HL-60 (cell line): ENCODE measurements around the gene TSTD2.

Experiments
- DNase-seq, 2 experiments: peaks; one replicate each; pipeline ENCODE4 v3.0.0-alpha.2; 2010 to 2020; ENCODE audit warnings: low read depth in 1 of 2, low spot score in 1 of 2
- H3K27ac ChIP-seq: fragments of 250-450 bp; sonication (Bioruptor Pico); replicated peaks from 2 replicates; pipeline ENCODE4 v1.5.1; 2020; ENCODE audit warnings: mild to moderate bottlenecking, moderate library complexity
- H3K27me3 ChIP-seq: fragments of 250-450 bp; sonication (Bioruptor Pico); 2 replicates; pipeline ENCODE4 v1.5.1; 2021; ENCODE audit warnings: mild to moderate bottlenecking, moderate library complexity; ENCODE audit not compliant: insufficient read depth, poor library complexity, severe bottlenecking
- H3K4me3 ChIP-seq: replicated peaks from 2 replicates; pipeline ENCODE4 v1.5.1; 2011; ENCODE audit warnings: mild to moderate bottlenecking, control low read depth, low read length; ENCODE audit not compliant: insufficient read depth
- GABPA ChIP-seq: IDR thresholded peaks from 2 replicates; pipeline ENCODE4 v1.6.1; 2012; ENCODE audit warnings: low read depth
- POLR2AphosphoS5 ChIP-seq: IDR thresholded peaks from 2 replicates; pipeline ENCODE4 v1.6.1; 2012; ENCODE audit warnings: low read depth
- SPI1 ChIP-seq: IDR thresholded peaks from 2 replicates; pipeline ENCODE4 v1.6.1; 2012; ENCODE audit warnings: low read depth, mild to moderate bottlenecking, borderline replicate concordance
- TF ChIP-seq, protein P1 (sequence below): IDR thresholded peaks from 2 replicates; pipeline ENCODE4 v1.6.1; 2012; ENCODE audit warnings: low read depth; ENCODE audit not compliant: insufficient replicate concordance
- TF ChIP-seq, protein P2 (sequence below): IDR thresholded peaks from one replicate; pipeline ENCODE4 v1.5.1; 2011; ENCODE audit warnings: low read length, control low read depth, inconsistent platforms; ENCODE audit not compliant: insufficient read depth

TSTD2 gene

GRCh38 chr9:97560851-97561250, 72.3 kb downstream of the TSTD2 start:
- no peak overlapping the region for H3K27ac ChIP-seq
- no peak for DNase-seq
- TF ChIP-seq, protein P1, sequence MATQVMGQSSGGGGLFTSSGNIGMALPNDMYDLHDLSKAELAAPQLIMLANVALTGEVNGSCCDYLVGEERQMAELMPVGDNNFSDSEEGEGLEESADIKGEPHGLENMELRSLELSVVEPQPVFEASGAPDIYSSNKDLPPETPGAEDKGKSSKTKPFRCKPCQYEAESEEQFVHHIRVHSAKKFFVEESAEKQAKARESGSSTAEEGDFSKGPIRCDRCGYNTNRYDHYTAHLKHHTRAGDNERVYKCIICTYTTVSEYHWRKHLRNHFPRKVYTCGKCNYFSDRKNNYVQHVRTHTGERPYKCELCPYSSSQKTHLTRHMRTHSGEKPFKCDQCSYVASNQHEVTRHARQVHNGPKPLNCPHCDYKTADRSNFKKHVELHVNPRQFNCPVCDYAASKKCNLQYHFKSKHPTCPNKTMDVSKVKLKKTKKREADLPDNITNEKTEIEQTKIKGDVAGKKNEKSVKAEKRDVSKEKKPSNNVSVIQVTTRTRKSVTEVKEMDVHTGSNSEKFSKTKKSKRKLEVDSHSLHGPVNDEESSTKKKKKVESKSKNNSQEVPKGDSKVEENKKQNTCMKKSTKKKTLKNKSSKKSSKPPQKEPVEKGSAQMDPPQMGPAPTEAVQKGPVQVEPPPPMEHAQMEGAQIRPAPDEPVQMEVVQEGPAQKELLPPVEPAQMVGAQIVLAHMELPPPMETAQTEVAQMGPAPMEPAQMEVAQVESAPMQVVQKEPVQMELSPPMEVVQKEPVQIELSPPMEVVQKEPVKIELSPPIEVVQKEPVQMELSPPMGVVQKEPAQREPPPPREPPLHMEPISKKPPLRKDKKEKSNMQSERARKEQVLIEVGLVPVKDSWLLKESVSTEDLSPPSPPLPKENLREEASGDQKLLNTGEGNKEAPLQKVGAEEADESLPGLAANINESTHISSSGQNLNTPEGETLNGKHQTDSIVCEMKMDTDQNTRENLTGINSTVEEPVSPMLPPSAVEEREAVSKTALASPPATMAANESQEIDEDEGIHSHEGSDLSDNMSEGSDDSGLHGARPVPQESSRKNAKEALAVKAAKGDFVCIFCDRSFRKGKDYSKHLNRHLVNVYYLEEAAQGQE, result no peak
- TF ChIP-seq, protein P2, sequence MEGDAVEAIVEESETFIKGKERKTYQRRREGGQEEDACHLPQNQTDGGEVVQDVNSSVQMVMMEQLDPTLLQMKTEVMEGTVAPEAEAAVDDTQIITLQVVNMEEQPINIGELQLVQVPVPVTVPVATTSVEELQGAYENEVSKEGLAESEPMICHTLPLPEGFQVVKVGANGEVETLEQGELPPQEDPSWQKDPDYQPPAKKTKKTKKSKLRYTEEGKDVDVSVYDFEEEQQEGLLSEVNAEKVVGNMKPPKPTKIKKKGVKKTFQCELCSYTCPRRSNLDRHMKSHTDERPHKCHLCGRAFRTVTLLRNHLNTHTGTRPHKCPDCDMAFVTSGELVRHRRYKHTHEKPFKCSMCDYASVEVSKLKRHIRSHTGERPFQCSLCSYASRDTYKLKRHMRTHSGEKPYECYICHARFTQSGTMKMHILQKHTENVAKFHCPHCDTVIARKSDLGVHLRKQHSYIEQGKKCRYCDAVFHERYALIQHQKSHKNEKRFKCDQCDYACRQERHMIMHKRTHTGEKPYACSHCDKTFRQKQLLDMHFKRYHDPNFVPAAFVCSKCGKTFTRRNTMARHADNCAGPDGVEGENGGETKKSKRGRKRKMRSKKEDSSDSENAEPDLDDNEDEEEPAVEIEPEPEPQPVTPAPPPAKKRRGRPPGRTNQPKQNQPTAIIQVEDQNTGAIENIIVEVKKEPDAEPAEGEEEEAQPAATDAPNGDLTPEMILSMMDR, result no peak
- TF ChIP-seq POLR2AphosphoS5, result no peak
- TF ChIP-seq GABPA, result no peak
- no peak for TF ChIP-seq SPI1

GRCh38 chr9:97560154-97560553, 73.0 kb downstream of the TSTD2 start:
- H3K27me3 ChIP-seq, result no peaks in the 10 kb centered on the region
- TF ChIP-seq GABPA, result no peak
- TF ChIP-seq, protein P1, result no peak
- no peak for TF ChIP-seq SPI1
- no peak for TF ChIP-seq POLR2AphosphoS5
- TF ChIP-seq, protein P2, result no peak
- DNase-seq, result no peak
- no peak overlapping the region for H3K4me3 ChIP-seq
- H3K27ac ChIP-seq, result no peak overlapping the region

More at GRCh38 chr9:97560851-97561250, 72.3 kb downstream of the TSTD2 start:
- Histone ChIP-seq H3K27me3 (no peaks in the 10 kb centered on the region), H3K4me3 (no peak overlapping the region)

- TF ChIP-seq, protein P1, result no peak
- TF ChIP-seq, protein P2, result no peak
- no peak for TF ChIP-seq GABPA
- no peak for TF ChIP-seq POLR2AphosphoS5
- no peak for TF ChIP-seq SPI1
- H3K27me3 ChIP-seq, result no peaks in the 10 kb centered on the region
- H3K27ac ChIP-seq, result no peak overlapping the region
- no peak overlapping the region for H3K4me3 ChIP-seq
- DNase-seq, result no peak
These were observed 74.1 kb downstream of the TSTD2 start for GRCh38 chr9:97559111-97559514.
